H9 (cell line): ENCODE data around the gene ST13. TPM values are rescaled to one million over a fixed set of nuclear protein-coding genes. Genes with fewer than 3 reads are reported as not detected.

Experiments used
- DNase-seq: peaks from one replicate; pipeline ENCODE4 v3.0.0-alpha.2; 2017
- H2AFZ ChIP-seq: one replicate; pipeline ENCODE4 v1.6.1; 2013; ENCODE audit warnings: mild to moderate bottlenecking, low read length, control low read depth, moderate library complexity
- H2AK5ac ChIP-seq: 2 replicates; pipeline ENCODE4 v1.6.1; 2013; ENCODE audit warnings: low read length, control low read depth, mixed read lengths; ENCODE audit not compliant: insufficient read length
- H2BK120ac ChIP-seq: one replicate; pipeline ENCODE4 v1.6.1; 2013; ENCODE audit warnings: low read depth, mild to moderate bottlenecking, low read length, control low read depth, inconsistent platforms; ENCODE audit not compliant: poor library complexity, severe bottlenecking
- H2BK12ac ChIP-seq: 2 replicates; pipeline ENCODE4 v1.6.1; 2013; ENCODE audit warnings: low read length, control low read depth, mixed read lengths, low read depth; ENCODE audit not compliant: insufficient read length
- H2BK15ac ChIP-seq: 2 replicates; pipeline ENCODE4 v1.6.1; 2013; ENCODE audit warnings: low read depth, low read length, control low read depth
- H2BK20ac ChIP-seq: one replicate; pipeline ENCODE4 v1.6.1; 2013; ENCODE audit warnings: low read depth, mild to moderate bottlenecking, low read length, control low read depth, inconsistent platforms; ENCODE audit not compliant: poor library complexity, severe bottlenecking
- H2BK5ac ChIP-seq: 2 replicates; pipeline ENCODE4 v1.6.1; 2013; ENCODE audit warnings: low read length, control low read depth, mixed read lengths; ENCODE audit not compliant: insufficient read length
- H3K14ac ChIP-seq: 2 replicates; pipeline ENCODE4 v1.6.1; 2013; ENCODE audit warnings: low read length, control low read depth; ENCODE audit not compliant: insufficient read depth
- H3K18ac ChIP-seq: 2 replicates; pipeline ENCODE4 v1.6.1; 2013; ENCODE audit warnings: low read depth, mild to moderate bottlenecking, mixed read lengths, low read length, control low read depth; ENCODE audit not compliant: insufficient read length
- H3K23ac ChIP-seq: 2 replicates; pipeline ENCODE4 v1.6.1; 2013; ENCODE audit warnings: low read length, control low read depth, mixed read lengths, low read depth; ENCODE audit not compliant: insufficient read length
- H3K23me2 ChIP-seq: 2 replicates; pipeline ENCODE4 v1.6.1; 2013; ENCODE audit warnings: low read depth, mild to moderate bottlenecking, mixed read lengths, low read length, control low read depth; ENCODE audit not compliant: insufficient read length, poor library complexity, severe bottlenecking
- H3K27ac ChIP-seq: 2 replicates; pipeline ENCODE4 v1.5.1; 2013; ENCODE audit warnings: low read length, control low read depth, mixed read lengths, low read depth; ENCODE audit not compliant: insufficient read length
- H3K27me3 ChIP-seq: 2 replicates; pipeline ENCODE4 v1.6.1; 2013; ENCODE audit warnings: low read length, control low read depth, inconsistent platforms; ENCODE audit not compliant: insufficient read depth
- H3K4ac ChIP-seq: 2 replicates; pipeline ENCODE4 v1.6.1; 2013; ENCODE audit warnings: low read depth, mild to moderate bottlenecking, control low read depth, inconsistent platforms, low read length, moderate library complexity
- H3K4me1 ChIP-seq: 2 replicates; pipeline ENCODE4 v1.6.1; 2013; ENCODE audit warnings: low read length, control low read depth, inconsistent platforms; ENCODE audit not compliant: insufficient read depth
- H3K4me2 ChIP-seq: 2 replicates; pipeline ENCODE4 v1.6.1; 2013; ENCODE audit warnings: low read length, control low read depth, mixed read lengths; ENCODE audit not compliant: insufficient read length, insufficient read depth
- H3K56ac ChIP-seq: 2 replicates; pipeline ENCODE4 v1.6.1; 2013; ENCODE audit warnings: low read depth, mild to moderate bottlenecking, mixed read lengths, low read length, control low read depth; ENCODE audit not compliant: insufficient read length
- H3K79me1 ChIP-seq: 2 replicates; pipeline ENCODE4 v1.6.1; 2013; ENCODE audit warnings: low read depth, mild to moderate bottlenecking, moderate library complexity, low read length, control low read depth, inconsistent platforms; ENCODE audit not compliant: insufficient read depth, poor library complexity, severe bottlenecking
- H3K79me2 ChIP-seq: 2 replicates; pipeline ENCODE4 v1.6.1; 2013; ENCODE audit warnings: low read length, control low read depth, inconsistent platforms; ENCODE audit not compliant: insufficient read depth
- H3K9ac ChIP-seq: 2 replicates; pipeline ENCODE4 v1.6.1; 2013; ENCODE audit warnings: low read length, control low read depth, mixed read lengths; ENCODE audit not compliant: insufficient read length; ENCODE audit errors: extremely low read depth
- H3K9me3 ChIP-seq: one replicate; pipeline ENCODE4 v1.6.1; 2013; ENCODE audit warnings: low read depth, low read length, inconsistent platforms; ENCODE audit not compliant: control insufficient read depth
- H3T11ph ChIP-seq: one replicate; pipeline ENCODE4 v1.6.1; 2013; ENCODE audit warnings: mild to moderate bottlenecking, low read length, control low read depth, inconsistent platforms
- H4K20me1 ChIP-seq: one replicate; pipeline ENCODE4 v1.6.1; 2013; ENCODE audit not compliant: control insufficient read depth, insufficient read length, insufficient read depth
- H4K5ac ChIP-seq: 2 replicates; pipeline ENCODE4 v1.6.1; 2013; ENCODE audit warnings: low read depth, mild to moderate bottlenecking, mixed read lengths, low read length, control low read depth; ENCODE audit not compliant: insufficient read length
- H4K8ac ChIP-seq: replicated peaks from 2 replicates; pipeline ENCODE4 v1.6.1; 2013; ENCODE audit warnings: low read length, control low read depth, mixed read lengths, low read depth; ENCODE audit not compliant: insufficient read length
- H4K91ac ChIP-seq: 2 replicates; pipeline ENCODE4 v1.6.1; 2013; ENCODE audit warnings: low read depth, mild to moderate bottlenecking, moderate library complexity, mixed read lengths, low read length, control low read depth; ENCODE audit not compliant: insufficient read length
- H3K27ac Mint-ChIP-seq, 3 experiments: 2 replicates in 2 of 3; 3 replicates in 1 of 3; pipeline ENCODE4 v1.8.0; 2020 to 2021; ENCODE audit warnings: mixed read lengths in 3 of 3, mild to moderate bottlenecking in 1 of 3, moderate library complexity in 1 of 3
- H3K27me3 Mint-ChIP-seq: 2 replicates; pipeline ENCODE4 v1.8.0; 2021; ENCODE audit warnings: low read depth, mild to moderate bottlenecking, moderate library complexity, mixed read lengths
- H3K36me3 Mint-ChIP-seq, 3 experiments: 2 replicates in 2 of 3; 3 replicates in 1 of 3; pipeline ENCODE4 v1.8.0; 2020 to 2021; ENCODE audit warnings: low read depth in 3 of 3, mixed read lengths in 3 of 3; ENCODE audit not compliant: insufficient read depth in 1 of 3
- H3K4me1 Mint-ChIP-seq, 2 experiments: 2 replicates each; pipeline ENCODE4 v1.8.0; 2020; ENCODE audit warnings: mixed read lengths in 2 of 2
- H3K4me3 Mint-ChIP-seq, 2 experiments: 2 replicates in 1 of 2; 3 replicates in 1 of 2; pipeline ENCODE4 v1.8.0; 2020 to 2021; ENCODE audit warnings: mild to moderate bottlenecking in 2 of 2, mixed read lengths in 2 of 2, moderate library complexity in 1 of 2
- H3K9me3 Mint-ChIP-seq, 2 experiments: 2 replicates in 1 of 2; 3 replicates in 1 of 2; pipeline ENCODE4 v1.8.0; 2020; ENCODE audit warnings: mild to moderate bottlenecking in 2 of 2, mixed read lengths in 2 of 2, moderate library complexity in 1 of 2
- WGBS: extraction: QIAGEN DNeasy Blood & Tissue Kit; methylation state at CpG from one replicate; pipeline ENCODE4 v1.1.7; 2013; ENCODE audit warnings: missing lambda C conversion rate, low lambda C conversion rate, mixed read lengths; ENCODE audit not compliant: insufficient read length; ENCODE audit errors: extremely low coverage; 5-methylcytosine and 5-hydroxymethylcytosine counted together
- total RNA-seq: library from RNA; stranded (reverse); gene quantifications from 2 replicates; pipeline ENCODE4 v1.2.1, GENCODE V29; 2021
- TF ChIP-seq, protein P1 (sequence below): fragments of 200-600 bp; sonication (generic); conservative IDR thresholded peaks from 3 replicates; pipeline ENCODE4 v1.8.0; 2021; ENCODE audit warnings: antibody characterized with exemption, mild to moderate bottlenecking

The ST13 gene
- total RNA-seq, 1 experiment from 2014 or later = 353 TPM

- Histone ChIP-seq H3K4me1 (peaks cover 2% of the 10 kb centered on the region; the same call in 1 of the 2 replicates), H3K56ac (peak overlapping the region; percentile 94), H2BK120ac (no peak overlapping the region), H2BK12ac (no peak overlapping the region), H3K79me1 (peaks cover 6% of the 10 kb centered on the region), H4K5ac (no peak overlapping the region), H2BK5ac (no peak overlapping the region), H2AK5ac (no peak overlapping the region), H3K9me3 (no peaks in the 10 kb centered on the region), H2BK20ac (no peak overlapping the region), H3K4me2 (peak overlapping the region; percentile 84), H2BK15ac (no peak overlapping the region), H3K27me3 (no peaks in the 10 kb centered on the region), H3K18ac (peak overlapping the region; percentile 71), H3K4ac (no peak overlapping the region), H4K8ac (peak overlapping the region; percentile 98), H3K23ac (no peak overlapping the region), H3K9ac (peak overlapping the region; percentile 92), H3T11ph (no peak overlapping the region), H3K23me2 (peaks cover 5% of the 10 kb centered on the region), H3K79me2 (peaks cover 56% of the 10 kb centered on the region; the same call in 1 of the 2 replicates), H4K91ac (peak overlapping the region; percentile 83), H3K14ac (peak overlapping the region; percentile 76), H4K20me1 (no peaks in the 10 kb centered on the region), H3K27ac (peak overlapping the region; percentile 97), H2AFZ (no peak overlapping the region)
- Mint-ChIP-seq H3K27me3 (no peaks in the 10 kb centered on the region), H3K9me3 (no peaks in the 10 kb centered on the region), H3K4me1 (peaks cover 30% of the 10 kb centered on the region in 2 experiments), H3K4me3 (peak overlapping the region; percentile 99), H3K27ac (peak overlapping the region; percentile 100), H3K36me3 (peaks cover 5 to 23% (median 22%) of the 10 kb centered on the region in 3 experiments)
- DNase-seq = peak; percentile 46
- no CpG with 5 or more reads among the region's 29 CpGs for WGBS
- TF ChIP-seq, protein P1, sequence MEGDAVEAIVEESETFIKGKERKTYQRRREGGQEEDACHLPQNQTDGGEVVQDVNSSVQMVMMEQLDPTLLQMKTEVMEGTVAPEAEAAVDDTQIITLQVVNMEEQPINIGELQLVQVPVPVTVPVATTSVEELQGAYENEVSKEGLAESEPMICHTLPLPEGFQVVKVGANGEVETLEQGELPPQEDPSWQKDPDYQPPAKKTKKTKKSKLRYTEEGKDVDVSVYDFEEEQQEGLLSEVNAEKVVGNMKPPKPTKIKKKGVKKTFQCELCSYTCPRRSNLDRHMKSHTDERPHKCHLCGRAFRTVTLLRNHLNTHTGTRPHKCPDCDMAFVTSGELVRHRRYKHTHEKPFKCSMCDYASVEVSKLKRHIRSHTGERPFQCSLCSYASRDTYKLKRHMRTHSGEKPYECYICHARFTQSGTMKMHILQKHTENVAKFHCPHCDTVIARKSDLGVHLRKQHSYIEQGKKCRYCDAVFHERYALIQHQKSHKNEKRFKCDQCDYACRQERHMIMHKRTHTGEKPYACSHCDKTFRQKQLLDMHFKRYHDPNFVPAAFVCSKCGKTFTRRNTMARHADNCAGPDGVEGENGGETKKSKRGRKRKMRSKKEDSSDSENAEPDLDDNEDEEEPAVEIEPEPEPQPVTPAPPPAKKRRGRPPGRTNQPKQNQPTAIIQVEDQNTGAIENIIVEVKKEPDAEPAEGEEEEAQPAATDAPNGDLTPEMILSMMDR = no peak
Measured at GRCh38 chr22:40855979-40856512, 393 bp downstream of the ST13 start.
